Tibial nerve (tissue), 4 donors: ENCODE data around the gene UTS2B. TPM values are rescaled to one million over a fixed set of nuclear protein-coding genes. Genes with fewer than 3 reads are reported as not detected.
A peak's percentile ranks its signal among the peaks of the same experiment; 100 is the strongest.

Experiments used
- DNase-seq, 2 donors: peaks; one replicate each; pipeline ENCODE4 v3.0.0-alpha.2; 2019; ENCODE audit warnings: low spot score in 2 of 2
- H3K27ac ChIP-seq, 4 donors: fragments of 200-600 bp; sonication (generic) in 3 of 4; one replicate each; pipeline ENCODE4 v1.5.1; 2017 to 2019; ENCODE audit warnings: mild to moderate bottlenecking in 1 of 4
- H3K27me3 ChIP-seq, 2 donors: fragments of 200-600 bp; sonication (generic) in 1 of 2; one replicate each; pipeline versions ENCODE4 v1.5.1 to v1.6.0; 2017 to 2019
- H3K36me3 ChIP-seq, 3 donors: fragments of 200-600 bp; sonication (generic); one replicate each; pipeline ENCODE4 v1.5.1; 2018 to 2019
- H3K4me1 ChIP-seq, 4 donors: fragments of 200-600 bp; sonication (generic) in 3 of 4; one replicate each; pipeline ENCODE4 v1.5.1; 2017 to 2019
- H3K4me3 ChIP-seq, 4 donors: fragments of 200-600 bp; sonication (generic) in 3 of 4; one replicate each; pipeline ENCODE4 v1.5.1; 2017 to 2019; ENCODE audit warnings: mild to moderate bottlenecking in 1 of 4, moderate library complexity in 1 of 4
- H3K9me3 ChIP-seq, 4 donors: fragments of 200-600 bp; sonication (generic) in 3 of 4; one replicate each; pipeline ENCODE4 v1.5.1; 2017 to 2019
- EP300 ChIP-seq, 2 donors: sonication (generic); formaldehyde crosslinking; IDR thresholded peaks; one replicate each; pipeline ENCODE4 v1.6.1; 2017; ENCODE audit warnings: antibody characterized with exemption in 2 of 2, mild to moderate bottlenecking in 1 of 2
- POLR2A ChIP-seq, 2 donors: fragments of 450-650 bp; IDR thresholded peaks; one replicate each; pipeline ENCODE4 v1.6.1; 2017; ENCODE audit warnings: antibody characterized with exemption in 2 of 2, mild to moderate bottlenecking in 2 of 2, moderate library complexity in 2 of 2
- WGBS, 2 donors: methylation state at CpG; one replicate each; pipeline ENCODE4 v1.1.5; 2018; 5-methylcytosine and 5-hydroxymethylcytosine counted together
- total RNA-seq, 4 donors: library from RNA; depleted of rRNA; stranded (reverse); fragments of >200 nt; gene quantifications; one replicate each; pipeline ENCODE4 v1.1.0, GENCODE V29; 2016
- TF ChIP-seq, protein P1 (sequence below), 5 experiments: fragments of 200-600 bp in 3 of 5; fragments of 450-650 bp in 2 of 5; sonication (generic) in 3 of 5; IDR thresholded peaks; one replicate each; pipeline ENCODE4 v1.5.1; 2016 to 2019; ENCODE audit warnings: antibody characterized with exemption in 5 of 5, mild to moderate bottlenecking in 3 of 5, moderate library complexity in 2 of 5

UTS2B gene
- total RNA-seq, 4 donors from 2014 or later, result 0.90 to 2.7 TPM; not detected in 2

DNA sequence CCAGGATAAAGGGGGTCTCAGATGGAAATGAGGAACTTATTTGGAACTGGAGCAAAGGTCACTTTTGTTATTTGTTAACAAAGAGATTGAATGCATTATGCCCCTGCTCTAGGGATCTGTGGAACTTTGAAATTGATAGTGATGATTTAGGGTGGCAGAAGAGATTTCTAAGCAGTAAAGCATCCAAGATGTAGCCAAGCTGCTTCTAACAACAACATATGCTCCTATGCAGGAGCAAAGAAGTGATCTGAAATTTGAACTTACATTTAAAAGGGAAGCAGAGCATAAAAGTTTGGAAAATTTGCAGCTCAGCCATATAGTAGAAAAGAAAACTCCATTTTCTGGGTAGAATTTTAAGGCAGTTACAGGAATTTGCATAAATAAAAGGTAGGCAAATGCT is 31.5 kb downstream of the UTS2B start:
- Histone ChIP-seq H3K9me3 (no peaks in the 10 kb centered on the region), H3K36me3 (no peaks in the 10 kb centered on the region), H3K27me3 (no peaks in the 10 kb centered on the region), H3K4me3 (no peak overlapping the region), H3K27ac (no peak overlapping the region), H3K4me1 (no peaks in the 10 kb centered on the region)
- TF ChIP-seq POLR2A (IDR thresholded peaks at IDR 0.05) (no peak), EP300 (IDR thresholded peaks at IDR 0.05) (no peak)
- TF ChIP-seq, protein P1, sequence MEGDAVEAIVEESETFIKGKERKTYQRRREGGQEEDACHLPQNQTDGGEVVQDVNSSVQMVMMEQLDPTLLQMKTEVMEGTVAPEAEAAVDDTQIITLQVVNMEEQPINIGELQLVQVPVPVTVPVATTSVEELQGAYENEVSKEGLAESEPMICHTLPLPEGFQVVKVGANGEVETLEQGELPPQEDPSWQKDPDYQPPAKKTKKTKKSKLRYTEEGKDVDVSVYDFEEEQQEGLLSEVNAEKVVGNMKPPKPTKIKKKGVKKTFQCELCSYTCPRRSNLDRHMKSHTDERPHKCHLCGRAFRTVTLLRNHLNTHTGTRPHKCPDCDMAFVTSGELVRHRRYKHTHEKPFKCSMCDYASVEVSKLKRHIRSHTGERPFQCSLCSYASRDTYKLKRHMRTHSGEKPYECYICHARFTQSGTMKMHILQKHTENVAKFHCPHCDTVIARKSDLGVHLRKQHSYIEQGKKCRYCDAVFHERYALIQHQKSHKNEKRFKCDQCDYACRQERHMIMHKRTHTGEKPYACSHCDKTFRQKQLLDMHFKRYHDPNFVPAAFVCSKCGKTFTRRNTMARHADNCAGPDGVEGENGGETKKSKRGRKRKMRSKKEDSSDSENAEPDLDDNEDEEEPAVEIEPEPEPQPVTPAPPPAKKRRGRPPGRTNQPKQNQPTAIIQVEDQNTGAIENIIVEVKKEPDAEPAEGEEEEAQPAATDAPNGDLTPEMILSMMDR (IDR thresholded peaks at IDR 0.05), result no peak
- DNase-seq, result no peak

DNA sequence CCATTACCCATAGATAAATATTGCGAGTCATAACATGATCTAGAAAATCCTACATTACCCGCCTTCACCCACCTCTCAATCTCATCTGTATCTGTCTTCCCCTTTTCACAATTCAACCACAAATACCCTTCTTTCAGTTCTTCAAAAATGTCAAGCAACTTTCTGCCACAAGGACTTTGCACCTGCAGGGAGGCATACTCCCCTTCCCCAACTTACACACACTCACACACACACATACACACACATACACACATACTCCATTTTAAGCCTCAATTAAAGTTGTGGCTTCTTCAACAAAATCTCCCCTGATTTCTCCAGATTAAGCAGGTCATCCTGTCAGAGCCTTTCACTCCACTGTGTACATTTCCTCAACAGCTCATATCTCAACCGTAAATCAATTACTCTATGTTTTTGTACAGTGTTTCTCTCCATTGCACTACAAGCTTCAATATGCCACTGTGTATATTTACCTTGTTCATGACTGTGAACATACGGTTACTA is 34.2 kb downstream of the UTS2B start:
- Histone ChIP-seq H3K36me3 (no peaks in the 10 kb centered on the region), H3K27ac (no peak overlapping the region), H3K27me3 (no peaks in the 10 kb centered on the region), H3K4me3 (no peak overlapping the region), H3K9me3 (no peaks in the 10 kb centered on the region), H3K4me1 (no peaks in the 10 kb centered on the region)
- no peak for DNase-seq
- WGBS, 2 donors, result 66 to 83% methylated on average over 4 of the region's 4 CpGs
- TF ChIP-seq POLR2A (IDR thresholded peaks at IDR 0.05), result no peak
- TF ChIP-seq, protein P1 (IDR thresholded peaks at IDR 0.05), result no peak
- TF ChIP-seq EP300 (IDR thresholded peaks at IDR 0.05), result no peak

DNA sequence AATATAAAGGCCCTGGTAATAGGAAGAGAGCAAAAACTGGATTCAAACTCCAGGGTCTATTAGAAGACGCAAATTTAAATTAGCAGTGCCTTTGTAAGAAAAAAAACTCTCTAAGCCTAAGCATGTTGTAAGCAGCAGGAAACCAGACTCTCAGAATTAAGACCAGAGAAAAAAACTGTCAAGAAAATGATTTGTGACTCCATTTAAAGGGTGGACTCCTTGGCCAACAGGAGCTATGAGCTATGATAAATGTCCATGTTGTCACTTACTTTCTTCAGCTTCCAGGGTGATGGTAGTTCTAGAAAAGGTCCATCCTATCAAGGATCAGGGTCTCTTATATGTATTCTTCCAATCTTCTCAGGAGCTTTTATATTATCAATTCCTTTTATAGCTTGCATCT is 36.0 kb downstream of the UTS2B start:
- no peaks in the 10 kb centered on the region for H3K27me3 ChIP-seq
- DNase-seq, result no peak
- 95 to 100% methylated on average over 1 of the region's 1 CpG for WGBS, 2 donors
- no peaks in the 10 kb centered on the region for H3K9me3 ChIP-seq
- peaks cover 0 to 9% (median 0%) of the 10 kb centered on the region in 4 donors for H3K4me1 ChIP-seq
- no peak overlapping the region for H3K4me3 ChIP-seq
- H3K36me3 ChIP-seq, result no peaks in the 10 kb centered on the region
- H3K27ac ChIP-seq, result no peak overlapping the region
- TF ChIP-seq POLR2A (IDR thresholded peaks at IDR 0.05) (no peak), EP300 (IDR thresholded peaks at IDR 0.05) (no peak)
- TF ChIP-seq, protein P1 (IDR thresholded peaks at IDR 0.05), result no peak

DNA sequence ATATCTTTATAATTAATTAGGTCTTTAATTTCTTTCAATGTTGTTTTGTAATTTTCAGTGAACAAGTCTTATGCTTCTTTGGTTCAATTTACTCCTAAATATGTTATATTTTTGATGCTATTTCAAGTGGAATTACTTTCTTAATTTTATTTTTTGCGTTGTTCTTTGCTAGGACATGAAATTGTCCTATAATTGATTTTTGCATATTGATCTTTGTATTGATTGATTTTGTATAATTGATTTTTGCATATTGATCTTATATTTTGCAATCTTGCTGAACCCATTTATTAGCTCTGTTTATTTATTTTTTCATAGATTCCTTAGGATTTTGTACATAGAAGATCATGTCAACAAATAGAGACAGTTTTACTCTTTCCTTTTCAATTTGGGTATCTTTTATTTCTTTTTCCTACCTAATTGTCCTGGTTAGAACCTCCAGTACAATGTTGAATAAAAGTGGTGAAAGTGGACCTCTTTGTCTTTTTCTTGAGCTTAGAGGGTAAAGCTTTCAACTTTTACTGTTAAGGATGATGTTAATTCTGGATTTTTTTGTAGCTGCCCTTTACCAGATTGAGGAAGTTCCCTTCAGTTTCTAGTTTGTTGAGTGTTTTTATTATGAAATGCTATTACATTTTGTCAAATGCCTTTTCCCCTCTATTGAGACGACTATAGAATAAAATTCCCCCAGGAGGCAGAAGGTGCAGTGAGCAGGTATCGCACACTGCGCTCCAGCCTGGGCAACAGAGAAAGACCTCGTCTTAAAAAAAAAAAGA is 37.9 kb downstream of the UTS2B start:
- H3K9me3 ChIP-seq, result no peaks in the 10 kb centered on the region
- H3K27me3 ChIP-seq, result no peaks in the 10 kb centered on the region
- TF ChIP-seq EP300 (IDR thresholded peaks at IDR 0.05), result no peak
- TF ChIP-seq POLR2A (IDR thresholded peaks at IDR 0.05), result no peak
- TF ChIP-seq, protein P1 (IDR thresholded peaks at IDR 0.05), result no peak
- no peak for DNase-seq
- no peak overlapping the region for H3K4me3 ChIP-seq
- H3K4me1 ChIP-seq, result peaks cover 0 to 9% (median 0%) of the 10 kb centered on the region in 4 donors
- no peaks in the 10 kb centered on the region for H3K36me3 ChIP-seq
- H3K27ac ChIP-seq, result no peak overlapping the region
- WGBS, 2 donors, result 72 to 91% methylated on average over 5 of the region's 5 CpGs

DNA sequence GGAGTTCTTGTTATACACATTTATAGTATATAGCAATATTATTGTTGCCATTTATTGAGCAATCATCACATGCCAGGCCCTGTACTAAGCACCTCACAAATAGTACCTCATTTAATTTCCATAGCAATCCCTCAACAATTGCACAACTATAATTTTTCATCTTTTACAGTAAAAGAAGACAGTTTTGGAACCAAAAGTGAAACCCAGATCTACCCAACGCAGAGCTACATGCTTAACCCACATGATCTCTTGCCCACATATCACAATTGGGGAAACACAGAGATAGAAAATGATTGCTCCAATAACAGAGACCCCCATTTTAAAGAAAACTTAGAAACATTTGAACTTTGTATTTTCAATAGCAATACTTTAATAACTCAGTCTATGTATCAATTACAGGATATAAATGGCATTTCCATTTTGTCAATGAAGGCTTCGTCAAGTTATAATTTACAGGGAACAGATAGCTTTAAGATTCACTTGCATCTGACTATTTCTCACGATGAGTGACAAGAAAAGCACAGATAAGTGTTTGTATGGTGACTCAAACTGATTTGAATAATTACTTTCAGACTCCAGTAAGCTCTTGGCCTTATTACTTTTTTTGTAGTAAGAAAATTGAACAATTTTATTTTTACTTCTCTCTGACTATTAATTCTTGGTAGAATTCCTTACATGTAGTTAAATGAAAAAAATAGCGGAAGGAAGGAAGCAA is 39.9 kb downstream of the UTS2B start:
- H3K27ac ChIP-seq, result peak overlapping the region in 3 of 4 donors; percentile 45 to 66 (median 58)
- no peaks in the 10 kb centered on the region for H3K27me3 ChIP-seq
- WGBS, 2 donors, result 34 to 36% methylated on average over 4 of the region's 4 CpGs
- TF ChIP-seq EP300 (IDR thresholded peaks at IDR 0.05) (no peak), POLR2A (IDR thresholded peaks at IDR 0.05) (no peak)
- TF ChIP-seq, protein P1 (IDR thresholded peaks at IDR 0.05), result no peak
- H3K9me3 ChIP-seq, result no peaks in the 10 kb centered on the region
- peaks cover 0 to 9% (median 0%) of the 10 kb centered on the region in 4 donors for H3K4me1 ChIP-seq
- DNase-seq, result no peak
- H3K4me3 ChIP-seq, result peak overlapping the region in 3 of 4 donors; percentile 14 to 29 (median 20)
- no peaks in the 10 kb centered on the region for H3K36me3 ChIP-seq
